ENCODE measurements around the gene PRAMEF20.
"Not testable (repeated sequence)": the region's sequence is repeated elsewhere in the genome, so short reads cannot be mapped to it uniquely, and the experiment has no call there.

The PRAMEF20 gene

GRCh38 chr1:13410150-13410549 lies at the start of gene PRAMEF20:
Gene PRAMEF20 (plus strand): TSS chr1:13410450. CDS start chr1:13416355, 5,905 bp downstream.
- not testable (repeated sequence) for H3K27ac Mint-ChIP-seq; H3K27me3 Mint-ChIP-seq; H3K4me1 Mint-ChIP-seq; DNase-seq (ENCODE audit: low spot score in 2 of 2); H3K36me3 Mint-ChIP-seq; H3K4me3 Mint-ChIP-seq; ATAC-seq (ENCODE audit: low read depth); H3K9me3 Mint-ChIP-seq

- DNase-seq (ENCODE audit: low spot score in 2 of 2); H3K27ac Mint-ChIP-seq; ATAC-seq (ENCODE audit: low read depth); H3K27me3 Mint-ChIP-seq; H3K4me3 Mint-ChIP-seq; H3K9me3 Mint-ChIP-seq; H3K4me1 Mint-ChIP-seq; H3K36me3 Mint-ChIP-seq: not testable (repeated sequence)
Observed at GRCh38 chr1:13362364-13362763, 47.9 kb upstream of the PRAMEF20 start.

- not testable (repeated sequence) for ATAC-seq (ENCODE audit: low read depth); DNase-seq (ENCODE audit: low spot score in 2 of 2); H3K4me3 Mint-ChIP-seq; H3K4me1 Mint-ChIP-seq; H3K9me3 Mint-ChIP-seq; H3K27me3 Mint-ChIP-seq; H3K36me3 Mint-ChIP-seq; H3K27ac Mint-ChIP-seq
Observed at GRCh38 chr1:13364928-13365327, 45.3 kb upstream of the PRAMEF20 start.

- not testable (repeated sequence) for H3K9me3 Mint-ChIP-seq; H3K36me3 Mint-ChIP-seq; DNase-seq (ENCODE audit: low spot score in 2 of 2); ATAC-seq (ENCODE audit: low read depth); H3K4me3 Mint-ChIP-seq; H3K27ac Mint-ChIP-seq; H3K4me1 Mint-ChIP-seq; H3K27me3 Mint-ChIP-seq
Observed at GRCh38 chr1:13366536-13366935, 43.7 kb upstream of the PRAMEF20 start.

- not testable (repeated sequence) for ATAC-seq (ENCODE audit: low read depth); H3K36me3 Mint-ChIP-seq; H3K4me1 Mint-ChIP-seq; H3K27ac Mint-ChIP-seq; DNase-seq (ENCODE audit: low spot score in 2 of 2); H3K9me3 Mint-ChIP-seq; H3K4me3 Mint-ChIP-seq; H3K27me3 Mint-ChIP-seq
Observed at GRCh38 chr1:13368544-13368943, 41.7 kb upstream of the PRAMEF20 start.

GRCh38 chr1:13378983-13379382 lies 31.3 kb upstream of the PRAMEF20 start:
- not testable (repeated sequence) for H3K9me3 Mint-ChIP-seq; H3K4me1 Mint-ChIP-seq; ATAC-seq (ENCODE audit: low read depth); H3K4me3 Mint-ChIP-seq; H3K27me3 Mint-ChIP-seq; H3K27ac Mint-ChIP-seq; H3K36me3 Mint-ChIP-seq; DNase-seq (ENCODE audit: low spot score in 2 of 2)

- not testable (repeated sequence) for H3K4me1 Mint-ChIP-seq; H3K9me3 Mint-ChIP-seq; H3K4me3 Mint-ChIP-seq; H3K27me3 Mint-ChIP-seq; H3K27ac Mint-ChIP-seq; ATAC-seq (ENCODE audit: low read depth); H3K36me3 Mint-ChIP-seq; DNase-seq (ENCODE audit: low spot score in 2 of 2)
Observed at GRCh38 chr1:13380380-13380779, 29.9 kb upstream of the PRAMEF20 start.

- H3K9me3 Mint-ChIP-seq; H3K27ac Mint-ChIP-seq; ATAC-seq (ENCODE audit: low read depth); H3K4me3 Mint-ChIP-seq; H3K27me3 Mint-ChIP-seq; DNase-seq (ENCODE audit: low spot score in 2 of 2); H3K36me3 Mint-ChIP-seq; H3K4me1 Mint-ChIP-seq: not testable (repeated sequence)
Observed at GRCh38 chr1:13389332-13389731, 20.9 kb upstream of the PRAMEF20 start, which contains the start of gene PRAMEF17. Gene PRAMEF17 (plus strand): TSS chr1:13389632. CDS start chr1:13389658, 26 bp downstream.

- DNase-seq (ENCODE audit: low spot score in 2 of 2); H3K4me1 Mint-ChIP-seq; H3K9me3 Mint-ChIP-seq; H3K27me3 Mint-ChIP-seq; ATAC-seq (ENCODE audit: low read depth); H3K27ac Mint-ChIP-seq; H3K36me3 Mint-ChIP-seq; H3K4me3 Mint-ChIP-seq: not testable (repeated sequence)
Observed at GRCh38 chr1:13393004-13393403, 17.2 kb upstream of the PRAMEF20 start.

GRCh38 chr1:13394761-13395160 lies 15.5 kb upstream of the PRAMEF20 start:
- not testable (repeated sequence) for H3K4me1 Mint-ChIP-seq; DNase-seq (ENCODE audit: low spot score in 2 of 2); H3K36me3 Mint-ChIP-seq; H3K4me3 Mint-ChIP-seq; H3K27ac Mint-ChIP-seq; H3K9me3 Mint-ChIP-seq; ATAC-seq (ENCODE audit: low read depth); H3K27me3 Mint-ChIP-seq

- H3K9me3 Mint-ChIP-seq; H3K27me3 Mint-ChIP-seq; ATAC-seq (ENCODE audit: low read depth); H3K4me3 Mint-ChIP-seq; H3K27ac Mint-ChIP-seq; H3K36me3 Mint-ChIP-seq; DNase-seq (ENCODE audit: low spot score in 2 of 2); H3K4me1 Mint-ChIP-seq: not testable (repeated sequence)
Observed at GRCh38 chr1:13395311-13395710, 14.9 kb upstream of the PRAMEF20 start.

GRCh38 chr1:13407811-13408210 lies 2.4 kb upstream of the PRAMEF20 start:
- H3K36me3 Mint-ChIP-seq: no peaks in the 10 kb centered on the region
- no peaks in the 10 kb centered on the region for H3K4me1 Mint-ChIP-seq
- ATAC-seq (ENCODE audit: low read depth) (no peak), DNase-seq (ENCODE audit: low spot score in 2 of 2) (no peak)
- H3K27ac Mint-ChIP-seq: no peak overlapping the region
- H3K9me3 Mint-ChIP-seq: peaks cover 2% of the 10 kb centered on the region
- no peak overlapping the region for H3K4me3 Mint-ChIP-seq
- no peaks in the 10 kb centered on the region for H3K27me3 Mint-ChIP-seq

- Mint-ChIP-seq H3K36me3 (no peaks in the 10 kb centered on the region), H3K4me1 (no peaks in the 10 kb centered on the region), H3K27ac (no peak overlapping the region), H3K4me3 (no peak overlapping the region), H3K27me3 (no peaks in the 10 kb centered on the region), H3K9me3 (no peaks in the 10 kb centered on the region)
- DNase-seq (ENCODE audit: low spot score in 2 of 2) (no peak), ATAC-seq (ENCODE audit: low read depth) (no peak)
Observed at GRCh38 chr1:13430495-13430894, 20.2 kb downstream of the PRAMEF20 start.

GRCh38 chr1:13432251-13432650 lies 22.0 kb downstream of the PRAMEF20 start:
- no peaks in the 10 kb centered on the region for H3K9me3 Mint-ChIP-seq
- H3K27ac Mint-ChIP-seq: no peak overlapping the region
- no peaks in the 10 kb centered on the region for H3K36me3 Mint-ChIP-seq

GRCh38 chr1:13433694-13434358 lies 23.6 kb downstream of the PRAMEF20 start:
- H3K4me1 Mint-ChIP-seq; H3K9me3 Mint-ChIP-seq; H3K27ac Mint-ChIP-seq; H3K4me3 Mint-ChIP-seq; DNase-seq (ENCODE audit: low spot score in 2 of 2); H3K36me3 Mint-ChIP-seq; ATAC-seq (ENCODE audit: low read depth); H3K27me3 Mint-ChIP-seq: not testable (repeated sequence)

More at GRCh38 chr1:13432251-13432650, 22.0 kb downstream of the PRAMEF20 start:
- no peak for ATAC-seq (ENCODE audit: low read depth)
- Mint-ChIP-seq H3K27me3 (peaks cover 7% of the 10 kb centered on the region), H3K4me1 (no peaks in the 10 kb centered on the region), H3K4me3 (no peak overlapping the region)
- DNase-seq (ENCODE audit: low spot score in 2 of 2): no peak

Measured in memory B cell (primary cell).